Bronchial smooth muscle cell (primary cell): ENCODE data around the gene TTC12. TPM values are rescaled to one million over a fixed set of nuclear protein-coding genes. Genes with fewer than 3 reads are reported as not detected.

ENCODE experiments used
- total RNA-seq: library from RNA; depleted of rRNA; stranded (reverse); fragments of >200 nt; gene quantifications from 2 replicates; pipeline ENCODE4 v1.2.1, GENCODE V29; 2014

Gene TTC12
- total RNA-seq: 5.8 and 8.4 TPM in 2 replicates

GRCh38 chr11:113314389-113315301, at the start of gene TTC12:
Gene TTC12 (plus strand): TSS chr11:113314583. CDS start chr11:113316258, 1,675 bp downstream.

GRCh38 chr11:113387605-113388211, 73.3 kb downstream of the TTC12 start, which contains the start of gene ANKK1:
Gene ANKK1 (plus strand): TSS chr11:113387779. CDS start chr11:113387885, 106 bp downstream.

Other genes with a start within 250 kb of the TTC12 start
- under 0.01 and 0.17 TPM in 2 replicates for gene ANKK1, start 73.2 kb downstream of the TTC12 start, total RNA-seq
- gene DRD2, start 160.8 kb downstream of the TTC12 start, total RNA-seq: 0.32 and 0.34 TPM in 2 replicates